HG03280 (cell line): ENCODE results near the gene MGAT3.

Experiments
- ATAC-seq: cut with Tn5 transposase; IDR thresholded peaks from one replicate; pipeline ENCODE4 v1.9.1; 2021; ENCODE audit warnings: mild to moderate bottlenecking, moderate library complexity; ENCODE audit not compliant: unreplicated experiment

The MGAT3 gene

GRCh38 chr22:39448205-39449054 is 8.4 kb upstream of the MGAT3 start:
- no peak for ATAC-seq

GRCh38 chr22:39449708-39450107 is 7.1 kb upstream of the MGAT3 start:
- ATAC-seq: no peak

GRCh38 chr22:39450258-39450955 is 6.4 kb upstream of the MGAT3 start:
- no peak for ATAC-seq

DNA sequence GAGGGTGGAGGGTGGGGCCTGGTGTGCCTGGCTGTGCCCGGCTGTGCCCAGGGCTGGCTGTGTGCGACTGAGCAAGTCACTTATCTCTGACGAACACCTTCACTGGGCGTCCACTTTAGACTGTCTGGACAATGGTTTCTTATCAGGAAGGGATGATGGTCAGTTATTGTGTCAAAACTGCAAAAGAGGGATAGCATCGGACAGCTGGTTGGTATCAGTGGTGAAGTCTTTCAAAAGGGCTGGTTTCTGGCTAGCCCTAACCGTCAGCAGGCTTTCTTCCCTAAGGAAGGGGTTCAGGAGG is 4.1 kb upstream of the MGAT3 start:
- no peak for ATAC-seq

DNA sequence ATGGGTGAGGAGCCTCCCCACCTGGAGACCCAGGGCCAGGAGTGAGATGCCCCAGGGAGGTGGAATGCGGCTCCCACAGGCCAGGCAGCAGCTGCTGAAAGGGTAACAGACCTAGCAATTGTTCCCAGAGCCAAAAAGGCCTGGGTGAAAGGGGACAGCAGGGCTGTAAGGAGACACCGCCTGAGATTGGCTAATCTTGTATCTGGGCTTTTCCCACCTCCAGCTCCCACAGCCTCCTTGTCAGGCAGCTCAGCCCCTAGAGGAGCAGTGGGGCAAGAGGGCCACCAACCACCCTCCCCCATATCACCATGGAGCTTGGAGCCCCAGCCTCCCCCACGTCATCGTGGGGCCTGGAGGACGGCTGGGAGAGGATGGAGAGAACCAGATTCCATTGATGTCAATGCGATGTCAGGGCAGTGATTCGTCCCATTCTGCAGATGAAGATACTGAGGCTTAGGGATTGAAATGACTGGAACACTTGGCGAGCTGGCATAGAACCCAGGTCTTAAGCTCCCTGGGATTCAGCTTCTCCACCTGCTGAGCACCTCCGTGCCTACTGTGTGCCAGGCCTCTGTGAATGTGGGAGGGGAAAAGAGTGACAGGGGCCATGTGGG is 2.9 kb upstream of the MGAT3 start:
- no peak for ATAC-seq

DNA sequence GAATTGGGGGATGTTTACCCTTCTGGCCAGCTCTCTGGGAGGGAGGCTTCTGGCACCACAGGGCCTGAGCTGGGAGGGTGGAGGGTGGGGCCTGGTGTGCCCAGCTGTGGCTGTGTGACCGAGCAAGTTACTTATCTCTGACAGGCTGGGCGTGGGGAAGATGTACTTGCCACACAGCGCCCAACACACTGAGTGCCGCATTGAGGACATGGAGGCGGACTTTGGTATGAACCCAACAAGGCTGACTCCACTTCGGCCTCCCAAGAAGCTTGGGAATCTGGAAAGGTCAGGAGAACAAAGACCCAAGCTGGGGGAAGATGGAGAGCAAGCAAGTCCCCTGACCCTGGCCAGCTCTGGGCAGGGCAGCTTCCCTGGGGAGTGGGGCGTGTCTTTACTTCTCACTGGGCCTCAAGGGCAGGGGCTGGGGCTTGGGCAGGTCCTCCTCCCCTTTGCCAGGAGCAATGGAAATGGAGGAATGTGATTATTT is 2.4 kb upstream of the MGAT3 start:
- no peak for ATAC-seq

GRCh38 chr22:39457198-39457555 is 365 bp downstream of the MGAT3 start:
- no peak for ATAC-seq

DNA sequence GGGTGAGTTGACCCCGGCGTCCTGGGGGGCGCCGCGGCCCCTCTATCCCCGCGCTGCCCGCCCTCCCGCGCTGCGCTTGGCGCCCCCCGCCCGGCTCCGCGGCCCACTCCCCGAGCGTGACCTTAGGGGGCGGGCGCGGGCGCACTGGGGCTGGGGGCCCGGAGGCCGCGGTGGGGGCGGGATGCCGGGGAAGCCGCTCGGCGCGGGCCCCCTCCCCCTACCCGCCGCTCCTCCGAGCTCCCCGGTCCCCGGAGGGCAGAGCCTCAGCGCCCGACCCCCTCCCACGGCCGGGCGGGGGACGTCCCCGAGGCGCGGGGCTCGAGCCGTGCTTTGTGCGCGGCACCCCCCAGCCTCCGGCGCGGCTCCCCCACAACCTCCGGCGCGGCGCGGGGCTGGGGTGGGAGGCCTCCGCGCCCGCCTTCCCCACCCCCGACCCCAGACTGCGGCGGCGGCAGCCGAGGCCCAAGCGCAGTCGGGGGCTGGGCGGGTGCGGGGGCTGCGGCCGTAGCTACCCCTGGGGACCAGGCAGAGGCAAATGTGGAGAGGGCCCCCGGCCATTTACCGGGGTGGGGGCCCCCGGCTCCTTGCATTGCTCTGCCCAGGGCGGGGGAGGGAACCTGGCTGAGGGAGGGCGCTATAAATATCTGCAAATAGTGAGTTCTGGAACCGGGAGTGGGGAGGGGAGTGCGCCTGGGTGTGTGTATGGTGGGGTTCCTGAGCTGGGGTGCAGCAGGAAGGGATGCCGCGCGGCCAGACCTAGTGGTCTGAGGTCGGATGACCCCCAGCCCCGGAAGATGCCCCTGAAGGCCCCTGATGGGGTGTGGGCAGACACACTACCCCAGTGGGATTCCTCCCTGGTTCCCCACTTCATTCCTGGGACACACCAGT is 988 bp downstream of the MGAT3 start:
- ATAC-seq: no peak

DNA sequence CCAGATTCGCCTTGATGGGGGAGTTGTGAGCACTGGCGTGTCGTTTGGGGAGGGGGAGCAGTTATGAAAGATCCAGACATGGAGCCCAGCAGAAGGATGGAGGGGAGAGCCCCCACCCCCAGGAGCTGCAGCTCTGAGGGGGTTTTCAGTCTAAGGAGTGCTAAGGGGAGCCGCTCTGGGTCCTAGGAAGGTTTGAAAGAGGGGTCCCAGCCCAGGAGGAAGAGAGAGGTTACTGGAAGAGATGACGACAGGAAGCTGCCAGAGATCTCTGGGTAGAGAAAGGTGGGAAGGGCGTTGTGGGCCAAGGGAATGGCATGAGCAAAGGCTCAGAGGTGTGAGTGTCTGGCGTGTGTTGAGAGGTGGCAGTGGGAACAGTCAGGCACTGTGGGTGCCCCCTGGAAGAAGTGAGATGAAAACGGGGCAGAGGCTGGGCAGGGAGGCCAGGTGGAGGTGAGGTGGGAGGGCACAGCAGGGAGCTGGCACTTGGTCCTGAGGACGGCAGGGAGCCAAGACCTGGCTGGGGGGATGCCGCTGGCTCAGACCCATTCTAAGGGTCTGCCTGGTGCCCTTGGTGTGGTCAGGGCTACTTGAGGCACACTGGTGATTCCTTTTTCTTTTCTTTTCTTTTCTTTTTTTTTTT is 1.8 kb downstream of the MGAT3 start:
- no peak for ATAC-seq

DNA sequence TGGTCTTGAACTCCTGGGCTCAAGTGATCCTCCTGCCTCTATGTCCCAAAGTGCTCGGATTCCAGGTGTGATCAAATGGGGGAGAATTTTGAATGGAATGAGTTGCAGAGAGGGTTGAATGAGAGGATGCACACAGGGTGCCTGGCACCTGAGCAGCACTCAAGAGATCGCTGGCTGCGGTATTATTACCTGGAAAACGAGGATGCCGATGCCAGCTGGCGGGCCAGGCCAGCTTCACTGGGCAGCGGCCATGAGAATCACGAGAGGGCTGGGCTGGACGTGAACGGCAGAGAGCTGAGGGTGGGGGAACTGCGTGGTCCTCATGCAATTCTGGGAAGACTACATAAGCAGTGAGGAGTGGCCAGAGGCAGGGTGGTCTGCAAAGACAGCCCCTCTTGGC is 2.9 kb downstream of the MGAT3 start:
- ATAC-seq: no peak

- ATAC-seq: no peak
These were observed 5.8 kb downstream of the MGAT3 start for GRCh38 chr22:39462443-39463221.

- ATAC-seq: no peak
These were observed 6.5 kb downstream of the MGAT3 start for GRCh38 chr22:39463277-39463676.

DNA sequence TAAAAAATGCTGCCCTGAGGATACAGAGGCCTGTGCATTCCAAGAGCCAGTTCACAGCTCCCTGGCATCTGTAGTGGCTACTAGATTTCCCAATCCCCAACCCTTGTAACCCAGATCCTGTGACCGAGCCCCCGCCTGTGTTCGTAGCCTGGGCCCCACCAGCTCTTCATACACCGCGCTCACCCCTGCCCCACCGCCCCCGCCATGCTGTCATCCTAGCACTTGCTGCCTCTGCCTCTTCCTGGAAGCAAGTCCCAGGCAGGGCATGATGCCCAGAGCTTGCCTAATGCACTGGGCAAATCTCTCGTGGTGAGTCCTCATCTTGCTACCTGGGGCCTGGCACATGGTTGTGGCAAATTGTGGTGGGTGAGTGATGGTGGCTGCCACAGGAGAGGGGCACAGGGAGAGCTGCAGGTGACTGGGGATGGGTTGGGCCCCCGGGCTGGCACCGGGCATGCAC is 7.1 kb downstream of the MGAT3 start:
- ATAC-seq: no peak

GRCh38 chr22:39466228-39467006 is 9.6 kb downstream of the MGAT3 start:
- ATAC-seq: no peak

DNA sequence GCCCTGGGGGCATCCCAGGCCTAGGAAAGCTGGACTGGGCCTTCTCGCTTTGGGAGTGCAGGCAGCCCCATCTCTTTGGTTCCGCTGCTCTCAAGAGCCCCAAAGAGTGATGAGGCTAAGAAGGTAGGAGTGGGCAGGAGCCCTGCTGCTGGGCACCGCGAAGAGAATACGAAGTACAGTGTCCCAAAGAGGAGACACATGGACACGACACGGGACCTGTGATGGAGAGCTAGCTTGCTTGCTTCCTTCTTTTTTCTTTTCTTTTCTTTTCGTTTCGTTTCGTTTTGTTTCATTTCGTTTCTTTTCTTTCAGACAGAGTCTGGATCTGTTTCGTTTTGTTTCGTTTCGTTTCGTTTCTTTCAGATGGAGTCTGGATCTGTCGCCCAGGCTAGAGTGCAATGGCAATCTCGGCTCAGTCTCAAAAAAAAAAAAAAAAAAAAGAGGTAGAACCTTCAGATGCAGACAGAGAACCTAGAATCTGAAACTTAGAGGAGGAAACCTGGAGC is 10.6 kb downstream of the MGAT3 start:
- no peak for ATAC-seq

DNA sequence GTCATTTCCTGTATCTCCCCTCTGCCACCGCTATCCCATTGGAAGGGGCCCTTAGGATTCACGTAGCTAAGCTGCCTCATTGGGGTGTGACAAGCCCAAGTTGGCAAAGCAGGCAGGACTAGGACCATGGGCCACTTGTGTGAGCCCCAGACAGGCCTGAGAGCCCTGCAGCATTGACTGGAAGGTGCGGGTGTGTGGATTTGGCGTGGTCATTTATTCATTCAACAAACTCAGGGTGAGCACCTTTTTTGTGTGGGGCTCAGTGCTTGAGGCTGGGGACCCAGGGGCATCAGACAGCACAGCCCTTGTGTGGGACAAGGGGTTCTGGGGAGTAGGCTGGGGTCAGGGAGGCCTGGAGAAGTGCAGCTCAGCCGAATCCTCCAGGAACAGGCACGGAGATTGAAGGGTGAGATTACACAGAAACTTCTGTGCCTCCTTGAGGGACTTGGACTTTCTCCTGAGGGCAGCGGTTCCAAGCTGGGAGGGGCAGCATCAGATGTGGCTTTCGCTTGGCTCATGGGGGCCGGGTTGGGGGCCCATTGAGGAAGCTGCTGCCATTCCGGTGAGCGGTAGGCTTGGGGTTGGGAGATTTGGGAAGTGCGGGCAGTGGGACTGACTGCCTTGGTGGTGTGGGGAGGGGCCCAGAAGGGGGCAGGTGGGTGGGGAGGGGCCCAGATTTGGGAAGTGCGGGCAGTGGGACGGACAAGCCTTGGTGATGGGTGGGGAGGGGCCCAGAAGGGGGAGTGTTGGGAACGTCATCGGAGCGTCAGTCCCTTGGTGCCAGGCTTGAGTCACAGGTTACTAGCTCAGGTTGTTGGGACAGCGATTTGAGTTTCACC is 11.9 kb downstream of the MGAT3 start:
- ATAC-seq: no peak

- ATAC-seq: no peak
These were observed 12.5 kb downstream of the MGAT3 start for GRCh38 chr22:39469326-39469680.
